ENCODE results near the gene ADAM33.

The ADAM33 gene

GRCh38 chr20:3645309-3646066 is 36.3 kb downstream of the ADAM33 start:
- DNase-seq = no peak

GRCh38 chr20:3640259-3640658 is 41.6 kb downstream of the ADAM33 start:
- DNase-seq = no peak

GRCh38 chr20:3635346-3635745 is 46.5 kb downstream of the ADAM33 start:
- no peak for DNase-seq

- no peak for DNase-seq
Measured at GRCh38 chr20:3633913-3634478, 47.8 kb downstream of the ADAM33 start.

- no peak for DNase-seq
Measured at GRCh38 chr20:3632311-3633004, 49.4 kb downstream of the ADAM33 start.

GRCh38 chr20:3631534-3631933 is 50.3 kb downstream of the ADAM33 start:
- DNase-seq = no peak

GRCh38 chr20:3630429-3630828 is 51.4 kb downstream of the ADAM33 start:
- no peak for DNase-seq

GRCh38 chr20:3629893-3630292 is 51.9 kb downstream of the ADAM33 start:
- DNase-seq = no peak

GRCh38 chr20:3628502-3629314 is 53.1 kb downstream of the ADAM33 start:
- no peak for DNase-seq

- DNase-seq = no peak
Measured at GRCh38 chr20:3627476-3627875, 54.3 kb downstream of the ADAM33 start.

- no peak for DNase-seq
Measured at GRCh38 chr20:3622406-3622805, 59.4 kb downstream of the ADAM33 start.

GRCh38 chr20:3621111-3621510 is 60.7 kb downstream of the ADAM33 start:
- DNase-seq = no peak
